Naive thymus-derived CD4-positive, alpha-beta T cell (primary cell): Measurements from ENCODE around the gene MLXIP. TPM values are rescaled to one million over a fixed set of nuclear protein-coding genes. Genes with fewer than 3 reads are reported as not detected.

Experiments used
- ATAC-seq: fragments of 150-1000 bp; cut with Tn5 transposase; 2 replicates; pipeline ENCODE4 v1.10.0; 2021; ENCODE audit warnings: mild to moderate bottlenecking, moderate library complexity
- CTCF ChIA-PET: fragments of 350-600 bp; sonication (Branson Sonifier 250); formaldehyde crosslinking; loops from one replicate; lab custom pipeline; 2021; ENCODE audit warnings: antibody characterized with exemption; lab: Charles Lee
- POLR2A ChIA-PET: fragments of 350-600 bp; sonication (Branson Sonifier 250); formaldehyde crosslinking; loops from one replicate; lab custom pipeline; 2021; ENCODE audit warnings: antibody characterized with exemption, inconsistent platforms; lab: Charles Lee
- DNase-seq, 9 donors: peaks; one replicate each; pipeline versions ENCODE4 v3.0.0 to v3.0.0-alpha.2; 2020 to 2022; ENCODE audit warnings: mixed read lengths in 1 of 9
- H3K27ac ChIP-seq: one replicate; pipeline ENCODE4 v1.7.0; 2013; ENCODE audit warnings: mild to moderate bottlenecking, low read depth, low read length, moderate library complexity
- H3K27me3 ChIP-seq, 2 donors: one replicate each; pipeline ENCODE4 v1.7.0; 2013; ENCODE audit warnings: low read length in 2 of 2, mild to moderate bottlenecking in 2 of 2, moderate library complexity in 2 of 2; ENCODE audit not compliant: control insufficient read depth in 2 of 2, insufficient read depth in 2 of 2
- H3K36me3 ChIP-seq, 3 experiments: 1 replicate in 2 of 3; 2 replicates in 1 of 3; pipeline ENCODE4 v1.7.0; 2013; ENCODE audit warnings: low read length in 3 of 3, mild to moderate bottlenecking in 3 of 3, moderate library complexity in 1 of 3; ENCODE audit not compliant: insufficient read depth in 3 of 3, control insufficient read depth in 2 of 3
- H3K4me1 ChIP-seq, 2 donors: one replicate each; pipeline ENCODE4 v1.7.0; 2013; ENCODE audit warnings: low read length in 2 of 2, mild to moderate bottlenecking in 2 of 2, moderate library complexity in 1 of 2; ENCODE audit not compliant: control insufficient read depth in 2 of 2, insufficient read depth in 2 of 2
- H3K4me3 ChIP-seq: 2 replicates; pipeline ENCODE4 v1.7.0; 2013; ENCODE audit warnings: mild to moderate bottlenecking, low read length
- H3K9me3 ChIP-seq, 3 experiments: 1 replicate in 2 of 3; 2 replicates in 1 of 3; pipeline ENCODE4 v1.7.0; 2013; ENCODE audit warnings: low read length in 3 of 3; ENCODE audit not compliant: control insufficient read depth in 2 of 3
- H3K27ac Mint-ChIP-seq, 9 donors: one replicate each; pipeline ENCODE4 v1.8.0; 2020 to 2022; ENCODE audit warnings: mixed read lengths in 9 of 9, mild to moderate bottlenecking in 8 of 9, moderate library complexity in 5 of 9, inconsistent platforms in 2 of 9
- H3K27me3 Mint-ChIP-seq, 5 donors: one replicate each; pipeline ENCODE4 v1.8.0; 2021 to 2022; ENCODE audit warnings: mixed read lengths in 5 of 5, mild to moderate bottlenecking in 1 of 5
- H3K36me3 Mint-ChIP-seq, 5 donors: one replicate each; pipeline ENCODE4 v1.8.0; 2020 to 2022; ENCODE audit warnings: mixed read lengths in 5 of 5, mild to moderate bottlenecking in 3 of 5, inconsistent platforms in 1 of 5
- H3K4me1 Mint-ChIP-seq, 7 donors: one replicate each; pipeline ENCODE4 v1.8.0; 2020 to 2022; ENCODE audit warnings: mixed read lengths in 7 of 7, mild to moderate bottlenecking in 3 of 7, inconsistent platforms in 1 of 7
- H3K4me3 Mint-ChIP-seq, 10 donors: one replicate each; pipeline ENCODE4 v1.8.0; 2020 to 2022; ENCODE audit warnings: mild to moderate bottlenecking in 10 of 10, mixed read lengths in 10 of 10, moderate library complexity in 6 of 10, inconsistent platforms in 2 of 10
- H3K9me3 Mint-ChIP-seq, 11 donors: one replicate each; pipeline ENCODE4 v1.8.0; 2020 to 2022; ENCODE audit warnings: mixed read lengths in 11 of 11, mild to moderate bottlenecking in 4 of 11, inconsistent platforms in 1 of 11, moderate library complexity in 1 of 11
- intact Hi-C, 2 donors: fragments of 100-400 bp; cut with micrococcal nuclease; formaldehyde crosslinking; loops; one replicate each; pipeline ENCODE4 v1.15.1; 2023
- polyA plus RNA-seq, 2 donors: library from polyadenylated mRNA; unstranded; fragments of 300-500 nt; fragmentation: Illumina TruSeq; gene quantifications; one replicate each; pipeline ENCODE4 v1.2.3, GENCODE V29; 2021
- total RNA-seq, 6 experiments: library from RNA in 5 of 6; stranded (reverse) in 5 of 6; gene quantifications; 1 replicate in 5 of 6; 2 replicates in 1 of 6; pipeline ENCODE4 v1.2.3 and lab custom pipeline; 2021 to 2026

Gene MLXIP
- total and polyA plus RNA-seq, 7 experiments from 2014 or later: 17.4 to 123 (median 100) TPM

DNA sequence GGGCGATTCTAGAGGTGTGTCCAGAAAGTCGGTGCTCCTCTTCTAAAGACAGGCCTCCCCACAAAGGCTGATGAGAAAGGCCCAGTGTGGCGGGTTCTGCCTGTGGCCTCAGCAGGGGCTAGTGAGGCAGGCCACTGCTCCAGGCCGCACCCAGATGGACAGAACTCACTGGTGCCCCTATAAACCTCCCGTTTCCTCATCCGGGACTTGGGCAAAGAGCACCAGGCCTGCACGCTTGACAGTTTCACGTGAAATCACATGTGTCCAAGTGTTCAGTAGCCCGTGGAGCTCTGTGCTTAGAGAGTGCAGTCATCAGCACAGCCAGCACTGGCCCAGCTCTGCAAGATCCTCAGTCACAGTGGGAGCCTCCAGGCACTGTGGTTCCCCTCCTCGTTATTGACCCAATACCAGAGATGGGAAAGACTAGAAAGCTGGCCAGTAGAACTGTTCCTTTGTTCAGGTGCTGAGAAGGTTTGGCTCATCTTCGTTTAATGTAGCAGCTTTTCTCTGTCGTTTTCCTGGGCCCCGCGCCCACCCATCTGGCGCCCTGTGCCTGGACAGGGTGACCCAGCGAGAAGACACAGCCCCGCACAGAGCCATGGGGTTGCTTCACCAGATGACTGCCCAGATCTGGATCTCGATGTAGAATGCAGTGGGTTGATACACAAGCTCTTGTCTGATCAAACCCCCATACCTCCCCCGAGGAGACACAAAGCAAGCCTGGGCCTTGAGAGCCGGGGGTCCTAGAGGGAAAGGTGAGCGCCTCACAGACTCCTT, 69.1 kb downstream of the MLXIP start:
- peak; percentile 16 for ATAC-seq

DNA sequence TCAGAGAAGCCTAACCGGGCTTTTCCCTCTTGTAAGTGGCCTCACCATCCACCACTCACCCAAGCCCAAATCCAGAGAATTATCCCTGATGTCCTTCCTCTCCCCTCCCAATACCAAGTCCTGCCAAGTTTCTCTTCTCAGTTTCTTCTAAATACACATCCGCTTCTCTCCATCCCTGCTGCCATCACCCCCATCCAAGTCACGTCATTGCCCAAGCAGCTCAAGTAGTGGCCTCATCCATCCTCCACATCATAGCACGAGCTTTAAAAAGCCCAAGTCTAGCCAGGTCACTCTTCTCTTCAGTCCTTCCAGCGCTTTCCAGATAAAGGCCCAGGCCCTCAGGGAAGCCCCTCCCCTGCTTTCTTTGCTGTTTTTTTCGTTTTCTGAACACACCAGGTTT, 70.1 kb downstream of the MLXIP start:
- Mint-ChIP-seq H3K36me3 (peaks cover 0 to 5% (median 3%) of the 10 kb centered on the region in 5 donors), H3K9me3 (no peaks in the 10 kb centered on the region), H3K27me3 (peaks cover 0 to 5% (median 0%) of the 10 kb centered on the region in 5 donors), H3K4me1 (peaks cover 0 to 9% (median 3%) of the 10 kb centered on the region in 7 donors), H3K27ac (peak overlapping the region in 4 of 9 donors; percentile 4 to 93 (median 56)), H3K4me3 (peak overlapping the region in 1 of 10 donors; percentile 21)
- CTCF ChIA-PET: no interaction called here
- Histone ChIP-seq H3K9me3 (no peaks in the 10 kb centered on the region), H3K4me1 (no peaks in the 10 kb centered on the region), H3K4me3 (no peak overlapping the region), H3K27me3 (no peaks in the 10 kb centered on the region), H3K36me3 (peaks cover 0 to 4% (median 0%) of the 10 kb centered on the region in 3 experiments), H3K27ac (no peak overlapping the region)
- intact Hi-C loops: no loop called here
- ATAC-seq: no peak
- POLR2A ChIA-PET: no interaction called here
- DNase-seq: no peak

More for the DNA sequence above, 69.1 kb downstream of the MLXIP start:
- peaks cover 0 to 8% (median 4%) of the 10 kb centered on the region in 5 donors for H3K36me3 Mint-ChIP-seq
- ChIA-PET POLR2A (no interaction called here), CTCF (no interaction called here)
- peak overlapping the region in 5 of 9 donors; percentile 13 to 65 (median 51) for H3K27ac Mint-ChIP-seq
- Histone ChIP-seq H3K27ac (no peak overlapping the region), H3K4me1 (no peaks in the 10 kb centered on the region), H3K36me3 (peaks cover 0 to 13% (median 1%) of the 10 kb centered on the region in 3 experiments), H3K4me3 (no peak overlapping the region), H3K9me3 (no peaks in the 10 kb centered on the region), H3K27me3 (no peaks in the 10 kb centered on the region)
- no peaks in the 10 kb centered on the region for H3K9me3 Mint-ChIP-seq
- H3K4me1 Mint-ChIP-seq: peaks cover 0 to 9% (median 3%) of the 10 kb centered on the region in 7 donors
- DNase-seq: no peak
- peaks cover 0 to 5% (median 0%) of the 10 kb centered on the region in 5 donors for H3K27me3 Mint-ChIP-seq
- H3K4me3 Mint-ChIP-seq: no peak overlapping the region
- intact Hi-C loops: no loop called here

DNA sequence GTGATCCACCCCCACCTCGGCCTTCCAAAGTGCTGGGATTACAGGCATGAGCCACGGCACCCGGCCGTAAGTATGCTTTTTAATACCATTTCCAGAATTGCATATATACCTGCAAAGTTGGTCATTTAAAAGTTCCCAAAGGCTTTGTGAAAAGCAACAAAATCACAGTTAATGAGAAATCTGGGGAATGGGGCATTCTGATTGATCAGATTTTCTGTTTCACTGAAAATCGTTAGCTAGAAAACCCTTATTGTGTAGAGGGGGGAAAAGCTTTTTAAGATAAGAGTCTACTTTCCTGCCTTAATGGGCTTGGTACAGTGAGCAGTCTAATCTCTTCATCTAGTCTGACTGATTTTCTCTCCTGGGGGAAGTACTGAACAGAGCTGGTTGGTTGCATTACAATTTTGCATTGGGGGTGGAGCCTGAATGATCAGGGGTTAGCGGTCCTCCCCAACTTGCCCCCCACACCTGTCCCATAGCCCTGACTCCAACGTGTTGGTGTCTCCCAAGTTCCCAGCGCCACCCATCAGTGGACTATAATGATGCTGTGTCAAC, 71.6 kb downstream of the MLXIP start:
- ChIA-PET POLR2A (no interaction called here), CTCF (interaction anchor here (0.6 kb wide), 1 partner anchor 264 kb away, joined by 4 read pairs; no protein-coding TSS in a partner anchor)
- Mint-ChIP-seq H3K36me3 (no peaks in the 10 kb centered on the region), H3K4me1 (peaks cover 0 to 9% (median 0%) of the 10 kb centered on the region in 7 donors), H3K27me3 (peaks cover 0 to 5% (median 0%) of the 10 kb centered on the region in 5 donors), H3K27ac (peak overlapping the region in 1 of 9 donors; percentile 48), H3K9me3 (no peaks in the 10 kb centered on the region), H3K4me3 (no peak overlapping the region)
- Histone ChIP-seq H3K4me1 (no peaks in the 10 kb centered on the region), H3K27me3 (no peaks in the 10 kb centered on the region), H3K4me3 (no peak overlapping the region), H3K9me3 (no peaks in the 10 kb centered on the region), H3K27ac (no peak overlapping the region), H3K36me3 (peaks cover 0 to under 1% (median 0%) of the 10 kb centered on the region in 3 experiments)
- DNase-seq: no peak
- no peak for ATAC-seq
- intact Hi-C loops: no loop called here

DNA sequence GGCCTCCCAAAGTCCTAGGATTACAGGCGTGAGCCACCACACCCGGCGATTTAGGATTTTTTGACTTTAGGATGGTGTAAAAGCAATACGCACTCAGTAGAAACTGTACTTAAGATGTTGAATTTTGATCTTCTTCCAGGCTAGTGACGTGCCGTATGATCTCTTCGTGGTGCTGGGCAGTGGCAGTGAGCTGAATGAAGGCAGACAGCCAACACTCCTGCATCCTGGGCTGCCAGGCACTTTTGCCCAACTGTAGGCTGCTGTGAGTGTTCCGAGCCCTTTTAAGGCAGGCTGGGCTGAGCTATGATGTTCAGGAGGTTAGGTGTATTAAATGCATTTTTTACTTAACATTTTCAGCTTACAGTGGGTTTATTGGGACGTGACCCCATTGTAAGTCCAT, 74.2 kb downstream of the MLXIP start:
- Mint-ChIP-seq H3K27ac (no peak overlapping the region), H3K9me3 (no peaks in the 10 kb centered on the region), H3K4me1 (peaks cover 0 to 7% (median 0%) of the 10 kb centered on the region in 7 donors), H3K4me3 (no peak overlapping the region), H3K36me3 (peaks cover 0 to 8% (median 0%) of the 10 kb centered on the region in 5 donors), H3K27me3 (peaks cover 0 to 5% (median 0%) of the 10 kb centered on the region in 5 donors)
- ChIA-PET CTCF (no interaction called here), POLR2A (no interaction called here)
- ATAC-seq (no peak), DNase-seq (no peak)
- no peaks in the 10 kb centered on the region for H3K36me3 ChIP-seq
- H3K4me1 ChIP-seq: no peaks in the 10 kb centered on the region
- H3K27me3 ChIP-seq: no peaks in the 10 kb centered on the region
- intact Hi-C loops: no loop called here
- H3K9me3 ChIP-seq: no peaks in the 10 kb centered on the region
- no peak overlapping the region for H3K27ac ChIP-seq
- H3K4me3 ChIP-seq: no peak overlapping the region

DNA sequence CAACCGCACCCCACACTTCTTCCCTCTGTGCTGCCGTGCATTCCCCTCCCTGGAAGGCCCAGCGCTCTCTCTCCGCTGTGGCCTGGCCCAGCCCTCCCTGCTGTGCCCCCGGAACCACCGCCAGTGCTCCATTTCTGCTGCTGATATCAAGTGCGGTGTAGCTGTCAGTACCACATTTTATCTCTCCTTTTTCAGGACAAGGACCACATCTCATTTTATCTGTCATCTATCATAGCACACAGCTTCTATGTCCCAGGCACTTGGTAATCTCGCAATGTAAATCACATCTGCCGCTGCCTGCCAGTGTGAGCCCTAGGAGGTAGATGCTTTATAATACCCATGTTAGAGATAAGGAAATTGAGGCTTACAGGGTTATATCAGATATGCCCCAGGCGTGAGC, 77.1 kb downstream of the MLXIP start:
- Mint-ChIP-seq H3K36me3 (peaks cover 0 to 8% (median 0%) of the 10 kb centered on the region in 5 donors), H3K27ac (no peak overlapping the region), H3K4me3 (no peak overlapping the region), H3K27me3 (peaks cover 0 to 5% (median 0%) of the 10 kb centered on the region in 5 donors), H3K9me3 (no peaks in the 10 kb centered on the region), H3K4me1 (peaks cover 0 to 6% (median 0%) of the 10 kb centered on the region in 7 donors)
- H3K27me3 ChIP-seq: no peaks in the 10 kb centered on the region
- no peaks in the 10 kb centered on the region for H3K9me3 ChIP-seq
- DNase-seq (no peak), ATAC-seq (no peak)
- H3K27ac ChIP-seq: no peak overlapping the region
- no peak overlapping the region for H3K4me3 ChIP-seq
- H3K36me3 ChIP-seq: no peaks in the 10 kb centered on the region
- POLR2A ChIA-PET: no interaction called here
- intact Hi-C loops: no loop called here
- H3K4me1 ChIP-seq: no peaks in the 10 kb centered on the region
- CTCF ChIA-PET: no interaction called here

DNA sequence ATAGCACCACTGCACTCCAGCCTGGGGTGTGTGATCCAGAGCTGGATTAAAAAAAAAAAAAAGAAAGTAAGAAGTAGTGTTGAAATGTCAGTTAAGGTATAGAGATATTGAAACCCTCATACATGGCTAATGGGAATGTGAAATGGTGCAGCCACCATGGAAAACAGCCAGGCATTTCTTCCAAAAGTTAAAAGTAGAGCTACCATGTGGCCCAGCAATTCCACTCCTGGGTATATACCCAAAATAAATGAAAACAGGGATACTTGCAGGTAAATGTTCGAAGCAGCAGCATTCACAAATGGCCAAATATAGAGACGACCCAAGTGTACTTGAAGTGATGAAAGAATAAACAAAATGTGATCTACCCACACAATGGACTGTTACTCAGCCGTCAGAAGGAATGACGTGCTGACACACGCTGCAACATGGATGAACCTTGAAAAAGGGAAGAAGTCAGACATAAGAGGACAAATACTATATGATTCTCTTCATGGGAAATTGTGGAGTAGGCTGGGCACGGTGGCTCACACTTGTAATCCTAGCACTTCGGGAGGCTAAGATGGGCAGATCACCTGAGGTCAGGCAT, 80.2 kb downstream of the MLXIP start:
- Histone ChIP-seq H3K4me3 (no peak overlapping the region), H3K27me3 (no peaks in the 10 kb centered on the region), H3K27ac (no peak overlapping the region), H3K4me1 (peaks cover 0 to 13% of the 10 kb centered on the region in 2 donors), H3K36me3 (no peaks in the 10 kb centered on the region), H3K9me3 (no peaks in the 10 kb centered on the region)
- ATAC-seq (no peak), DNase-seq (no peak)
- peaks cover 0 to 11% (median 0%) of the 10 kb centered on the region in 7 donors for H3K4me1 Mint-ChIP-seq
- H3K27me3 Mint-ChIP-seq: peaks cover 0 to 3% (median 0%) of the 10 kb centered on the region in 5 donors
- H3K27ac Mint-ChIP-seq: no peak overlapping the region
- H3K9me3 Mint-ChIP-seq: no peaks in the 10 kb centered on the region
- intact Hi-C loops: no loop called here
- ChIA-PET CTCF (interaction anchor here (0.7 kb wide), 2 partner anchors 170 to 1150 kb away, joined by 3 to 5 read pairs; no protein-coding TSS in a partner anchor), POLR2A (interaction anchor here (0.5 to 0.7 kb wide), 3 partner anchors 60 to 753 kb away, joined by 3 read pairs; no protein-coding TSS in a partner anchor)
- H3K4me3 Mint-ChIP-seq: no peak overlapping the region
- H3K36me3 Mint-ChIP-seq: peaks cover 0 to 8% (median 0%) of the 10 kb centered on the region in 5 donors
